Measurements from ENCODE around the gene SOX3. TPM values are rescaled to one million over a fixed set of nuclear protein-coding genes. Genes with fewer than 3 reads are reported as not detected.

SOX3 gene
- total and polyA plus RNA-seq, 4 donors: not detected

GRCh38 chrX:140507982-140508305 is 3.1 kb upstream of the SOX3 start:
- TF ChIP-seq HNF4G (IDR thresholded peaks at IDR 0.05) (no peak), ZBTB33 (IDR thresholded peaks at IDR 0.05) (no peak), EGR1 (IDR thresholded peaks at IDR 0.05; ENCODE audit: low read depth in 2 of 2) (no peak), RAD21 (IDR thresholded peaks at IDR 0.05) (peak in 1 of 2 donors; percentile 13), TAF1 (conservative IDR thresholded peaks at IDR 0.05) (no peak), NR2F2 (IDR thresholded peaks at IDR 0.05) (no peak)
- Histone ChIP-seq H3K4me1 (ENCODE audit: control insufficient read depth in 4 of 4, insufficient read depth in 4 of 4, low read length in 3 of 4) (peaks cover 3 to 14% (median 11%) of the 10 kb centered on the region in 4 donors), H3K9me3 (ENCODE audit: control insufficient read depth in 4 of 4, low read length in 3 of 4) (peaks cover 0 to 3% (median 0%) of the 10 kb centered on the region in 4 donors), H3K27me3 (ENCODE audit: control insufficient read depth in 4 of 4, insufficient read depth in 4 of 4, low read length in 3 of 4) (peaks cover 0 to 17% (median 0%) of the 10 kb centered on the region in 4 donors), H3K36me3 (ENCODE audit: control insufficient read depth in 4 of 4, insufficient read depth in 3 of 4, low read depth in 1 of 4, low read length in 3 of 4) (no peaks in the 10 kb centered on the region), H3K9ac (ENCODE audit: low read depth in 1 of 2, low read length in 2 of 2) (no peak overlapping the region), H3K4me3 (ENCODE audit: low read depth in 1 of 3, low read length in 3 of 3) (no peak overlapping the region), H3K27ac (ENCODE audit: low read depth in 1 of 2, low read length in 2 of 2) (no peak overlapping the region)
- WGBS: 5% methylated on average over 23 of the region's 23 CpGs
- DNase-seq (ENCODE audit: low spot score): no peak

GRCh38 chrX:140507223-140507981 is 2.5 kb upstream of the SOX3 start:
- Histone ChIP-seq H3K36me3 (ENCODE audit: control insufficient read depth in 4 of 4, insufficient read depth in 3 of 4, low read depth in 1 of 4, low read length in 3 of 4) (no peaks in the 10 kb centered on the region), H3K9me3 (ENCODE audit: control insufficient read depth in 4 of 4, low read length in 3 of 4) (peaks cover 0 to 3% (median 0%) of the 10 kb centered on the region in 4 donors), H3K27me3 (ENCODE audit: control insufficient read depth in 4 of 4, insufficient read depth in 4 of 4, low read length in 3 of 4) (peaks cover 0 to 16% (median 0%) of the 10 kb centered on the region in 4 donors), H3K27ac (ENCODE audit: low read depth in 1 of 2, low read length in 2 of 2) (no peak overlapping the region), H3K4me1 (ENCODE audit: control insufficient read depth in 4 of 4, insufficient read depth in 4 of 4, low read length in 3 of 4) (peaks cover 3 to 15% (median 12%) of the 10 kb centered on the region in 4 donors), H3K9ac (ENCODE audit: low read depth in 1 of 2, low read length in 2 of 2) (no peak overlapping the region), H3K4me3 (ENCODE audit: low read depth in 1 of 3, low read length in 3 of 3) (no peak overlapping the region)
- 3% methylated on average over 36 of the region's 36 CpGs for WGBS
- DNase-seq (ENCODE audit: low spot score): no peak
- TF ChIP-seq REST (IDR thresholded peaks at IDR 0.05): no peak
- TF ChIP-seq HNF4G (IDR thresholded peaks at IDR 0.05): no peak
- no peak for TF ChIP-seq ATF3 (IDR thresholded peaks at IDR 0.05)
- no peak for TF ChIP-seq SP1 (IDR thresholded peaks at IDR 0.05)
- no peak for TF ChIP-seq FOXA2 (IDR thresholded peaks at IDR 0.05)
- TF ChIP-seq TAF1 (conservative IDR thresholded peaks at IDR 0.05): no peak
- TF ChIP-seq JUND (IDR thresholded peaks at IDR 0.05): no peak
- TF ChIP-seq YY1 (IDR thresholded peaks at IDR 0.05): no peak
- no peak for TF ChIP-seq FOXA1 (IDR thresholded peaks at IDR 0.05)
- no peak for TF ChIP-seq EGR1 (IDR thresholded peaks at IDR 0.05; ENCODE audit: low read depth in 2 of 2)
- no peak for TF ChIP-seq RAD21 (IDR thresholded peaks at IDR 0.05)
